Progenitor cell of endocrine pancreas (in vitro differentiated cells): ENCODE data around the gene CAPN5. TPM values are rescaled to one million over a fixed set of nuclear protein-coding genes. Genes with fewer than 3 reads are reported as not detected.

ENCODE experiments used
- DNase-seq: peaks from one replicate; pipeline ENCODE4 v3.0.0; 2021; ENCODE audit warnings: low spot score; ENCODE audit not compliant: unreplicated experiment
- H3K27ac Mint-ChIP-seq: 2 replicates; pipeline ENCODE4 v1.8.0; 2021; ENCODE audit warnings: mild to moderate bottlenecking, moderate library complexity, mixed read lengths
- H3K27me3 Mint-ChIP-seq: 2 replicates; pipeline ENCODE4 v1.8.0; 2021; ENCODE audit warnings: mixed read lengths
- H3K36me3 Mint-ChIP-seq: 2 replicates; pipeline ENCODE4 v1.8.0; 2022; ENCODE audit warnings: mixed read lengths; ENCODE audit not compliant: insufficient read depth
- H3K4me1 Mint-ChIP-seq: 2 replicates; pipeline ENCODE4 v1.8.0; 2021; ENCODE audit warnings: low read depth, mixed read lengths
- H3K4me3 Mint-ChIP-seq: 2 replicates; pipeline ENCODE4 v1.8.0; 2021; ENCODE audit warnings: low read depth, mild to moderate bottlenecking, moderate library complexity, mixed read lengths
- H3K9me3 Mint-ChIP-seq: 2 replicates; pipeline ENCODE4 v1.8.0; 2021; ENCODE audit warnings: low read depth, mixed read lengths
- total RNA-seq: library from RNA; stranded (reverse); gene quantifications from 2 replicates; pipeline ENCODE4 v1.2.1, GENCODE V29; 2021
- TF ChIP-seq, protein P1 (sequence below): fragments of 200-600 bp; sonication (generic); IDR thresholded peaks from one replicate; pipeline ENCODE4 v1.5.0; 2021; ENCODE audit warnings: antibody characterized with exemption, mild to moderate bottlenecking; ENCODE audit not compliant: unreplicated experiment

CAPN5 gene
- total RNA-seq, 1 donor from 2014 or later, result 10.9 TPM

DNA sequence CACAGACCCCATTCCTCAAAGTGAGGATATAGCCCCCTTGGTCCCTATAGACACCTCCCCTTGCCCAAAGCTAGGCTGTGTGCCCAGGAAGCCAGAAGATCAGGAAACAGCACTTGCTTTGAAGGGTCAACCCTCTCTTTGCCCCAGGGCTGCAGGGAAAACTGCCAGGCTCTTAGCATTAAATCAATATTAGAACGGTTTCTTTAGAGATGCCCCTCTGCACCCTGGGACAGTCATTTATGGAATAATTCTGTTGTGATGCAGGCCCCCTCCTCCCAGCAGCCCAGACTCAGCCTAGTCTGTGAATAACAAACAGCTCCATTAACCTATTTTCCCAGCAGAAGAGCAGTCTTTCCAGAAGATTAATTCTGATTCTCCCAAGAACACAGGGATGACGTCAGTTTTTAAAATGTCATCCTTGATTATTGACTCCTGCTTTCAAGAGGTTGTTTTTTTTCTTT is 11.6 kb upstream of the CAPN5 start:
- no peak overlapping the region for H3K27ac Mint-ChIP-seq

DNA sequence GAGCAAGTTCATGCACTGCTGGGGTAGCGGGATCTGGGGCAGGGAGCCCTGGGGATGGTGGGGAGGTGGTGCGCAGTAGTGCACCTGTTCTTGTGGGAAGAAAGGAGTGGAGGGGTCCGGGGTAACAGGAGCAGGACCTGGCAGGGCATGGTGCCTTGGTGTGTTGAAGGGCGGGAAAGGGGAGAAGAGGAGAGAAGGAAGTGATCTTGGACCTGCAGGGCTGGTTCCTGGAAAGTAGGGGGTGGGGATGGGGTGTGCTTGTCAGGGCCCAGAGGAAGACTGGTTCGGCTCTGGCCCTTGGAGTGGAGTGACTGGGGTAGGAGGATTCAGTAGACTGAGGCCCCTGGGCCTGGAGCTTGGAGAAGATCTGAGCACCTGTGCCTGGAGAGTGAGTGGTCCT is 10.9 kb upstream of the CAPN5 start:
- no peaks in the 10 kb centered on the region for H3K36me3 Mint-ChIP-seq
- no peak overlapping the region for H3K27ac Mint-ChIP-seq
- no peaks in the 10 kb centered on the region for H3K27me3 Mint-ChIP-seq
- TF ChIP-seq, protein P1, sequence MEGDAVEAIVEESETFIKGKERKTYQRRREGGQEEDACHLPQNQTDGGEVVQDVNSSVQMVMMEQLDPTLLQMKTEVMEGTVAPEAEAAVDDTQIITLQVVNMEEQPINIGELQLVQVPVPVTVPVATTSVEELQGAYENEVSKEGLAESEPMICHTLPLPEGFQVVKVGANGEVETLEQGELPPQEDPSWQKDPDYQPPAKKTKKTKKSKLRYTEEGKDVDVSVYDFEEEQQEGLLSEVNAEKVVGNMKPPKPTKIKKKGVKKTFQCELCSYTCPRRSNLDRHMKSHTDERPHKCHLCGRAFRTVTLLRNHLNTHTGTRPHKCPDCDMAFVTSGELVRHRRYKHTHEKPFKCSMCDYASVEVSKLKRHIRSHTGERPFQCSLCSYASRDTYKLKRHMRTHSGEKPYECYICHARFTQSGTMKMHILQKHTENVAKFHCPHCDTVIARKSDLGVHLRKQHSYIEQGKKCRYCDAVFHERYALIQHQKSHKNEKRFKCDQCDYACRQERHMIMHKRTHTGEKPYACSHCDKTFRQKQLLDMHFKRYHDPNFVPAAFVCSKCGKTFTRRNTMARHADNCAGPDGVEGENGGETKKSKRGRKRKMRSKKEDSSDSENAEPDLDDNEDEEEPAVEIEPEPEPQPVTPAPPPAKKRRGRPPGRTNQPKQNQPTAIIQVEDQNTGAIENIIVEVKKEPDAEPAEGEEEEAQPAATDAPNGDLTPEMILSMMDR, result no peak
- DNase-seq, result no peak
- H3K4me1 Mint-ChIP-seq, result no peaks in the 10 kb centered on the region
- H3K4me3 Mint-ChIP-seq, result no peak overlapping the region
- H3K9me3 Mint-ChIP-seq, result peaks cover 8% of the 10 kb centered on the region

More for the DNA sequence above, 11.6 kb upstream of the CAPN5 start:
- Mint-ChIP-seq H3K4me1 (no peaks in the 10 kb centered on the region), H3K9me3 (peaks cover 3% of the 10 kb centered on the region), H3K36me3 (no peaks in the 10 kb centered on the region), H3K4me3 (no peak overlapping the region), H3K27me3 (no peaks in the 10 kb centered on the region)
- TF ChIP-seq, protein P1, result no peak
- DNase-seq, result no peak

GRCh38 chr11:77056814-77057402 is 9.9 kb upstream of the CAPN5 start:
- TF ChIP-seq, protein P1, result no peak
- H3K27me3 Mint-ChIP-seq, result no peaks in the 10 kb centered on the region
- H3K27ac Mint-ChIP-seq, result no peak overlapping the region
- H3K36me3 Mint-ChIP-seq, result no peaks in the 10 kb centered on the region
- DNase-seq, result no peak
- H3K9me3 Mint-ChIP-seq, result peaks cover 13% of the 10 kb centered on the region
- no peak overlapping the region for H3K4me3 Mint-ChIP-seq
- H3K4me1 Mint-ChIP-seq, result peaks cover 2% of the 10 kb centered on the region

GRCh38 chr11:77057938-77058474 is 8.8 kb upstream of the CAPN5 start:
- no peak overlapping the region for H3K27ac Mint-ChIP-seq
- H3K27me3 Mint-ChIP-seq, result no peaks in the 10 kb centered on the region
- peaks cover 13% of the 10 kb centered on the region for H3K9me3 Mint-ChIP-seq
- H3K4me3 Mint-ChIP-seq, result no peak overlapping the region
- H3K4me1 Mint-ChIP-seq, result peaks cover 2% of the 10 kb centered on the region
- TF ChIP-seq, protein P1, result no peak
- H3K36me3 Mint-ChIP-seq, result no peaks in the 10 kb centered on the region
- no peak for DNase-seq

DNA sequence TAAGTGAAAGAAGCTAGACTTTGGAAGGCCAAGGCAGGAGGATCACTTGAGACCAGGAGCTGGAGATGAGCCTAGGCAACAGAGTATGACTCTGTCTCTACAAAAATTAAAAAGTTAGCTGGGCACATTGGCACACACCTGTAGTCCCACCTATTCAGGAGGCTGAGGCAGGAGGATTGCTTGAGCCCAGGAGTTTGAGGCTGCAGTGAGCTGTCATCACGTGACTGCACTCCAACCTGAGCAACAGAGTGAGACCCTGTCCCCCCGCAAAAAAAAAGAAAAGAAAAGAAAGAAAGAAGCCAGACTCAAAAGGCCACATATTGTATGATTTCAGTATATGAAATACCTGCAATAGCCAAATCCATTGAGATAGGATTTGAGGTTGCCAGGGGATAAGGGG is 7.9 kb upstream of the CAPN5 start:
- Mint-ChIP-seq H3K9me3 (peaks cover 13% of the 10 kb centered on the region), H3K4me1 (peaks cover 2% of the 10 kb centered on the region), H3K27ac (no peak overlapping the region), H3K36me3 (no peaks in the 10 kb centered on the region), H3K27me3 (no peaks in the 10 kb centered on the region), H3K4me3 (no peak overlapping the region)
- DNase-seq, result no peak
- TF ChIP-seq, protein P1, result no peak
